ENCODE measurements around the gene PTPRE. TPM values are rescaled to one million over a fixed set of nuclear protein-coding genes. Genes with fewer than 3 reads are reported as not detected.

PTPRE gene
- polyA plus RNA-seq, 10 donors: 4.4 to 9.5 (median 6.5) TPM

DNA sequence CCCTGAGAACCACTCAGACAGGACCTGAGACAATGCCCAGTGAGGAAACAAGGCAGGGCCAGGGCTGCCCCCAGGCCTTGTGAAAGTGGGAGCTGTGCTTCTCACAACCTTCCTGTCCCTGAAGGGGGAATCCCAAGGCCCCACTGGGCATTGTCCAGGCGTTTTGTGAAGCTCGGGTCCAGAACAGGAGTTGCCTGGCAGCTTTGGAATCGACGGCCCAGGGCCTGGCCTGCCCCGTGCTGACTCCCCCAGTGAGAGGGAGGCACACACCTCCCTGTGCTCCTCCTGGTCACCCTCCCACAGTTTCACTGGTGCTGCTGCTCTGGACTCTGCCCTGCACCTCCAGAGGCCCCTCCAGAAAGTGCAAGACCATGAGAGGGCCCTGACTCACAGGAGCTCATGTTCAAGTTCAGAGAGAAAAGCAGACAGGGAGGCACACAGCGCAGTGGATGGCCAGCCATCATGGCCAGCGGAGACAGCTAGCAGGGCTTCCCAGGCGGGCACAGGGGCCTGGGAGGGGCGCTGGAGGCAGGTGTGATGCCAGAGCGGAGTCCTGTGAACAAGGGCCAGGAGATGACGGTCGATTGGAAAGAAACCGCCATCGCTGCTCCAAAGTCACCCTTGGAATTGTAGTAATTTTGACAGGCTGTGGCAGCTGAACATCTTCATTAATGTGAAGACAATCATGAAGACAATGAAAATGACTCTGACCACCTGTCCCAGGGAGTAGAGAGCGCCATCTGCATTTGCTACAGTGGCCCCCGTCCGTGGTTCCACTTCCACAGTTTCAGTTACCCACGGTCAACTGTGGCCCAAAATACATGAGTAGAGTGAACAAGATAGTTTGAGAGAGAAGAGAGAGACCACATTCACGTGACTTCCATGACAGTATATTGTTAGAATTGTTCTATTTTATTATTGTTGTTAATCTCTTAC, 115.6 kb downstream of the PTPRE start:
- DNase-seq: no peak

DNA sequence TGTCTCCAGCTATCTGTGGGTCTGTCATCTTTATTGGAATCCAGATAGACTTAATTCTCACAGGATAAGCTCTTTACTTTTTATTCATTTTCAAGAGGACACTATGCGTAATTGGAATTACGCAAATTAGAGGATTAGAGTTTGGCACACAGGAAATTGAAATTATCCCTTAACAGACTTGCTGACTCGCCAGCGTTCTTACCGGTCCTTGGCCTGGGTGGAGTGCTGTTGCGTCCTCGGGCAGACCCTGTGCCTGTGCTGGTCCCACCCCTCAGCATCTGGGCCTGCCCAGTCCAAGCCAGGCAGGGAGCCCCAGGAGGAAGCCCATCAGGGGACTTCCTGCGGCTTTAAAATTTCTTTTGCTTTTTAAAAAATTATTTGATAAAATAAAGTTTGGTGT, 117.5 kb downstream of the PTPRE start:
- no peak for DNase-seq

DNA sequence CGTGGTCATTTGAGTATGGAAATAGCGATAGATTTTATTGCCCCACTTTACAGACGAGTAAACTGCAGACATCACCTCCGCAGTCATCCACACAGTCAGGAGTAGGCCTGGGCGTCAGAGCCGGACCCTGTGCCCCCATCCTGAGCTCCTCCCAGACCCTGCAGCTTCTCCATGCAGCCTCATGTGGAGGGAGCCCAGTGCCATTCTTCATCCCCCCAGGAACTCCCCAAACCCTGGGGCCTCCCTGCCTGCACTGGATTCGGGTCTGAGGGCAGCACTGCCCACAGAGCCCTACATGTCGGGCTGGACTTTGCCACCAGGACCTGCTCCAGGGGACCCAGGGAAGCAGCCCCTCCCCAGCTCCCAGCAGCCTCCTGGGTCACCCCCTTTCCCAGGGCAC, 118.5 kb downstream of the PTPRE start:
- no peak for DNase-seq

DNA sequence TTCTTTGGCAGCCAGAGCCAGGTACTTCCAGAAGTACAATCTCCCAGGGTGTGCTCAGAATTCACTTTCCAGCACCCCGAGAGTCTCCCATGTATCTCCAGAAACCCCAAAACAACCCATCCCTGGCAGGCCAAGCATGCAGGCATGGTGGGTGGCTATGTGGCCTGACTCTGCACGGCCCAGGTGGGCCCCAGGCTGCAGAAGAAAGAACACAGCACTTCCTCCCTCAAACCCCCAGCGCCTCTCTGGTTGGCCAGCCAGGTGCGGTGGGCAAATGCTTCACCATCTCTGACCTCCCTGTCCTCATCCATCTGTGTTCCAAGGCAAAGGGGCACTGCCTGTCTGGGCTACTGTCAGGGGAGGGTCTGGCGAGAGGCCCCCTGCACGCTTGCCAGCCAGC, 119.0 kb downstream of the PTPRE start:
- DNase-seq: no peak

DNA sequence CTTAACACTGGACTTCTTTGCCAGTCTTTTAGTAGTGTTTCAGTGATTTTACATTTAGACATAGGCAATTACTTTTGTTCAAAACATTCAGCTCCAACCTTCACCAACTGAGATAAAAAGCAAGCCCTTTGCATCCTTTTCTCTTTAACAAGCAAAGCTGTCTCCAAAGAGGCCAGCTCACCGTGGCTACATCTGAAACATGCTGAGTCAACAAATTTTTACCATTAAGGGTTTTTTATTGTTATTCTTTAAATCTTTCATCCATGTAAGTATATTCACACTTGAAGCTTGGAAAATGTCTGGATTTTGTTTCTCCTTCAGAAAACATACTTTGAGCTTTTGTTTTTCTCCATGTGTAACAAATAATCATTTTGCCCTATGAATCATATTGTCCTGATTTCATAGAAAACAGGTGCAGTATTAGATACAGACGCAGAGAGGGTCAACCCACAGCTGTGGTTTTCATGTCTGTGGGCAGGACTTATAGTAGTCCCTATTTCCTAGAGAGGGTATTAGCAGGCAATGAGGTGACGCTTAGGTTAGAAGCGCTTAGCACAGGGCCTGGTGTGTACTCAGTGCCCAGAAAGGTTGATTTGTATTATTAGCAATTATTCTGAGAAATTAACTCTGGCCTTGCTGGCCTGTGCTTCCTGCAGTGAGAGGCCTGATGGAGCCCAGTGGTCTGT, 119.9 kb downstream of the PTPRE start:
- DNase-seq: no peak

DNA sequence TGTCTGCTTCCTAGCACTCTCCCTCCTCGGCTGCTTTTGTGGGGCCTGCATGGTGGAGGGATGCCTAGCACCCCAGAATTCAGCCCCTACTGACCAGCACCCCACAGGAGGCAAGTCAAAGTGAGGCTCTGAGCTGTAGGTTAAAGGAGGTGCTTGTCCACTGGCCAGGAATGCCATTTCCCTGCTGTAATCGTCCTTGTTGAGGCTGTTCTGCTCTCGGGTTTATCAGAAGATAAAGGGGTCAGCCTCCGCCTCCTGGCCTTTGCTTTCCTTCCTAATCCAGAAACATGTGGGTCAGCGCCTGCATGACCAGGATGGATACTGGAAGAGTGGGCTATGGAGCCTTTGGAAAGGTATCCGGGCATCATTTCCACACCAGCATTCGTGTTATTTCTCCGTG, 120.4 kb downstream of the PTPRE start:
- no peak for DNase-seq

DNA sequence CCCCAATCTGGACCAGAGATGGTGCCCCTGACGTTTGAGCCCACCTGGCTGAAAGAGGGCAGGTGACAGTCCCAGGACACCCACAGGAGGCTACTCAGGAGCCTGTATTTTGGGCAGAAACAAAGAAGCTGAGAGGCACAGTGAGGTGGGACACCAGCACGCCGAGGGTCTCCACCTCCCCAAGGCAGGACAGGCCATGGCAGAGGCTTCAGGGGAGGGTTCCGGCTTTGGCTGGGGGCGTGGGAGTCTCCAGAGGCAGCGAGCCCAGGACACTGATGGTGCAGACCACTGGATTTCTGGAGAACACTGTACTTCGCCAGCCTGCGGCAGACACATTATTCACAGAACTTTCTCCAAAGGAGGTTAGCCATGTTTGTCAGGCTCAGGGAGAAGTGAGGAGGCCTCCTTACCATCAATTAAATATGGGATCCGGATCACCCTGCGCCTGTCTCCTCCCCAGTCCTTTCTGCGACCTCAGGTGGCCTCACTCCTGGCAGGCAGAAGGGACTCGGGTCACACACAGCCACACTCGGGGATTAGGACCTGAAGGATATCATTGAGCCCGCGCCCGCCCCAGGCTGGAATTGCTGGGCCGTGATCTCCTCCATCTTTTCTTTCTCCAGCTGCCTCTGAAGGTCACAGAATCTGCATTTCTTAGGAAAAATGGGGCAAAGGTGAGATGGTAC, 121.1 kb downstream of the PTPRE start:
- DNase-seq: no peak

DNA sequence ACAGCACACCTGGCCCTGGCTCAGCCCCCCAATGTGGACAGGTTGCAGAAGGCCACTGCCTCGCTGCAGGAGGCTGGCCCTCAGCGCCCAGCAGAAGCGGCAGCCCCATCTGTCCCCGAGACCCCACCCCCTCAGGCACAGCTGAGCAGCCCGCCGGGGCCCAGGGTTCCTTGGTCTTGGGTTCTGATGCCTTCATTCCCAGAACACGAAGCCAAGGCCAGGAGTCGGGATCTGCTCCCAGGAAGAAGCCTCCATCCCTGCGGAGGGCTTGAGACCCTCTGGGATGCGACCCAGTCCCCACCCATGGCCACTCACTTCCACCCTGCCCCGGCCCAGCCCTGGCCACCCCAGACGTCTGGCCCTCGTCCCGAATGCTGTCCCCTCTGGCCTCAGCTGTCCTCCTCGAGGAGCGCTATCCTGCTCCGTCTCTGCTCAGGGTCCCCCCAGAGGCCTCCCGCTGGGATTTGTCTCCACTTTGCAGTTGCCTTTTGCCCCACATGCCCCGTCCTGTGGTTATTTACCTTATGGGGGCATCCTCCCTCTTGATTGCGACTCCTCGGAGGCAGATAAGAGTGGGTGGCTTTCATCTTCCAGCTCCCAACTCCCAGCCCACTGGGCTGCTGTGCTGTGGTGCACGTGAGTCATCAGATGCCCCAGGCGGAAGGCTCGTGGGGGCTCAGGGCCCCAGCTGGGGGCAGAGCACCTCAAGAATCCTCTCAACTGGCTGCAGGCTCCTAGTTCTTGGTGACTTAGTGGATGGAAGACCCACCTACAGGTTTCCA, 121.8 kb downstream of the PTPRE start:
- no peak for DNase-seq

DNA sequence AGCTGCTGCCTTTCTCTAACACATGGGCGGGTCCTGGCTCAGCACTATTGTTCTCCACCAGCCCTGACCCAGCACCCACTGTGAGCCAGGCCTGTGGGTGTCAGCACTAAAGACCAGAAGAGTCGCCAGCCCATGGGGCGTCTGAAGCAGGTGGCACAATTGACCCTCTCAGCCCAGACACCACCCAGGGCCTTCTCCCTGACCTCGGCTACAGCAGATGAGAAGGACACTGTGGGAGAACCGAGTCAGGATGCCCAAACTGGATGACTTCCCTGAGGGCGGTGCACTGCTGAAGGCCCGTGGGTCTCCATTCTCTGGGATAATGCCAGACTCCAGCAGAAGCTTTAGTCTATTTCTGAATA, 122.4 kb downstream of the PTPRE start:
- DNase-seq: no peak

DNA sequence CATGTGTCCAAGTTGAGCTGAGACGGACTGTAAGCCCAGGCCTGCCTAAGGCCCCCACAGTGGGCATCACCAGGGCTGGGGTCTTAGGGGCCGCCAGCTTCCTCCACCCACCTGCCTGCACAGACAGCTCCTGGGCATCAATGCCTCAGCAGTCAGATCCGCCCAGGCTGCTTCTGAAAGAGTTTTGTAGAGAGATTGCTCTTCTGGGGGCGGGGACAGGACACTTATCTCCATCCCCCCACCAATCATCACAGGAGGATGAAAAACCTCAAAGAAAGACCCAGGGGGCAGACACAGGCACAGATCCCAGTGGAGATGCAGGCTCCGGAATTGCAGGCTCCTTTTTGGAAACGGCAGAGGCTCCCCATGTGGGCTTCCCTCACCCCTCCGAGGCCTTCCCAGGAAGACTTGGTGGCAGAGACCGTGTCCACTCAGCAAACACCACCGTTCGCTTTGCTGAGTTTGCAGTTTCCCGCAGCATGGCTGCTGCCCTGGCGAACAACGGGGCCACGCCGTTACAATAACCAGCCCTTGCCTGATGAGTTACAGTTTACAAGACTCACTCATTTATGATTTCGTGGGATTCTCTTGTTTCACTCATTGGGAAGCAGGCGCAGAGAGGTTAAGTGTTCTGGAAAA, 122.9 kb downstream of the PTPRE start:
- DNase-seq: no peak

DNA sequence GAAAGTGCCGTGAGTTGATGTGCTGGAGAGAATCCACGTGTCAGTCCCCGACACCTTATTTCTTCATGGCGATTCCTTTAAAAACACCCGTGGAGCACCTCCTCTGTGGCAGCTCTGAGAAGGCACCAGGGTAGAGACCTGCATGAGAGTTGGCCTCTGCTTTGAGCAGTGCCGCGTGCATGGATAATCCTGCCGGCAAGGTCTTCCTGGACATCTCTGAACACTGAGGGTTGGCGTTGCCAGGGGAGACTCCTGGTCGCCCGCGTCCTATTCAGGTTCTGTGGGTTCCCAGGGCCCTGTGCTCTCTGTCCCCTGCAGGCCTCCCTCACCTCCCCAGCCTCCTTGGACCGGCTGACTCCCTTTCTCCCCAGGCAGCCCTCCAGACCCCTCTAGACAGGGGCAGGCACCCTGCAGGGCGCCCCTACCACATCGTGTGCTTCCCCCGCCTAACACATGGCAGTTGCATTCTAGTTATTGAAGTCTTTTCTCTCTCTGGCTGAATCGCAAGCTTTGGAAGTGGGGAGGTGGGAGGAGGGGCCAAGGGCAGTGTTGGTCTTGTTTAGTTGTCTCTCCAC, 123.7 kb downstream of the PTPRE start:
- DNase-seq: no peak

DNA sequence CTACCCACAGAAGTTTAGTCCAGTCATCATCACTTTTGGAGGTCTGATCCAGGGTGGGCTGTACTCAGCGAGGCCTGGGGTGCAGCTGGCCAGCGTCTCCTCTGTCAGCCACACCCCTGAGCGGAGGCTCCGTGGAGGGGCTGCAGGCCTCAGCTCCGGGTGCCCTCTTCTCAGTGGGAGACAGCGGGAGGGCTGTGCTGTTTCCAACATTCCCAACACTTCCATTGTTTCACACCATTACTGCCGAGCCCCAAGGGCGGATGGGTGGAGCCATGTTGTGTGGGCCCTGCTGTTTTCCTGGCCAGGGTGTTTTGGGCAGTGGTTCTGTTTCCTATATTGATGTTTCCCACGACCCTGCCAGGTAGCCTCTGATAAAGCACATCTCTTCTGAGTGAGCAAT, 124.3 kb downstream of the PTPRE start:
- DNase-seq: no peak

DNA sequence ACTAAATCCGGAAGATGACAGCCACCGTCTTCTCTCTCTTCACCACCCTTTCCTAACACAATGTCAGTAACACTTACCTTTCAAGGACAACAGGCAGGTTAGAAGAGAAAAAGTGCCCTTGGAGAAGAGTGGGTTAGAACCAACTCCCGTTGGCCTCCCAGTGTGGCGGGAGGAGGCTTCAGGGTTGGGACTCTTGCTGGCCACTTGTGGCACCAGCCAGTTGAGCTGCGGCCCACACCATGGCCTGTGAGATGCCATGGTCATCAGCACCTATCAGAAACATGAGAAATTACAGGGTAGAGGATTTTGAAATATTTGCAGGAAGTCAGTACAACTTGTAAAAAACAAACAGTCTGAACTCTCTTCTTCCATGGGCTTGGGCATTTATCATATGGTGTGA, 125.6 kb downstream of the PTPRE start:
- no peak for DNase-seq

DNA sequence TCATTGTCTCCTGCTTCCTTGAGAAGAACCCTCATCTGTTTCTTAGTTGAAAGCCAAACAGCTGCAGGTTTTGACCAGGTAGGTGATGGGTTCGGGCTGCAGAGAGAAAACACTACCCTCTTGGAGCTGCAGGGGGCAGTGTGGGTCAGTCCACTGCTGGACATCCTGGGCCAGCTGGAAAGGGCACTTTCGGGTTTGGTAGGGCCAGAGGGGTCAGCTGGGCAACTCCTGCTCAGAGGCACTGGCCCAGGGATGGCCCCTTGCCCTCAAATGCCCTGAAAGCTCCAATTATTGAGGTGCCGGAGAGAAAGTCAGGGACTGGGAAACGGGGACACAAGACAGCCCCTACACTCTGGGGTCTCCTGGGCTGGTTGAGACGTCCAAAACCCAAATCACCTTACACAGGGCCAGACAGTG, 128.7 kb downstream of the PTPRE start:
- DNase-seq: no peak

DNA sequence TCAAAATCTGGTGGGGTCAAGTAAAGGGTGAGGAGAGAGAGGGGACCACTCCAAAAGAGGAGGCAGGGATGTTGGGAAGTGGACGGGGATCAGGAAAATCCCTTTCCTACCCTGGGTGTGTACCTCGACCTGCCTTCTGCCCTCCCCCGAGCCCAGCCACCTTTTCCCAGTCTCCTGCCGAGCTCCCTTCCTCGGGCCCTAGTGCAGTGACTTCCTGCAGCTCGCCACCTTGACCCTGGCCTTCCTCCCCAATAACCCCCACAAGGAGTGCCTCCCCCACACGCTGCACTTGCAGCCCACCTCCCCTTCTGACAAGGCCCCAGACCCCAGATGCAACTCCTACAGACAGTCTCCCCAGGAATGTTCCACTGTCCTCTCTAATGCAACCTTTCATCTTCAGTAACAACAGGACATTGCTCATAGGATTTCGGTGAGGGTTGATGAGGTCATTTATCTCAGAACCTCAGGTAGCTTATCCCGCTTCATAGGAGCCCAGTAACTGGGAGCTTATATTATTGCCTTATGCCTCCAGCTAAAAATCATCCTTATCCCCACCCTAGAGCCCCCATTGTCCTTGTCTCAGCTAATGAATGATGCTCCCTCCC, 129.2 kb downstream of the PTPRE start:
- no peak for DNase-seq

DNA sequence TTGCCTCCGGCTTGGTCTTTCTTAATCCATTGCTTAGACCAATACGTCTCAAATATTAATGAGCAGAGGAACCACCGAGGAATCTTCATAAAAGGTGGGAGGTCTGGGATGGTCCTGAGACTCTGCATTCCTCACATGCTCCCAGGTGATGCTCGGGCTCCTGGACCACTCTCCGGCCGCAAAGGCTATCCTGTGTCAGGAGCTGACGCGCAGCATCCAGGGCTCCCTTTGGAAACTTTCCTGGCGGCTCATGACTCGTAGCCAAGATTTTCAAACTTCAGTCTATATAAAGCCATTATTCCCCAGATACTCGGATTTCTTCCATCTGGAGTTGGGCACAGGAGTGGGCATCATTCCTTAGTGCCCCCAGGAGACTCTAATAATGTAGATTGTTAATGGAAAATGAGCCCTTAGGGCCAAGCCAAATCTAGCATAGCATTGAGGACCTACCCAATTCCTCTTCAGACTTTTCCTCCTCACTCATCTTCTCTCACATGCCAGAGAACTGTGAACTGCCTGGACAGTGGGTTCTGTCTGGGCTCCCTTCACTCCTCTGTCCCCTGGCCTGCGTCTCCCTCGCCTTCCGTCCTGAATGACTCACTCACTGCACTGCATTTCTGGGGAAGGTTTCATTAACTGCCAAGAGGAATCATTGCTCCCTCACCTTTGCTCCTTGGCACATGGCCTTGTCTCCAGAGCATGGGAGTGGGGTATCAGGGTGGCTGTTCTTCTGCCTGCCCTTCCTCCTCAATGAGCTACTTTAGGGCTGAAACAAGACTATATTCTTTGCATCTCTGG, 130.0 kb downstream of the PTPRE start:
- DNase-seq: no peak

DNA sequence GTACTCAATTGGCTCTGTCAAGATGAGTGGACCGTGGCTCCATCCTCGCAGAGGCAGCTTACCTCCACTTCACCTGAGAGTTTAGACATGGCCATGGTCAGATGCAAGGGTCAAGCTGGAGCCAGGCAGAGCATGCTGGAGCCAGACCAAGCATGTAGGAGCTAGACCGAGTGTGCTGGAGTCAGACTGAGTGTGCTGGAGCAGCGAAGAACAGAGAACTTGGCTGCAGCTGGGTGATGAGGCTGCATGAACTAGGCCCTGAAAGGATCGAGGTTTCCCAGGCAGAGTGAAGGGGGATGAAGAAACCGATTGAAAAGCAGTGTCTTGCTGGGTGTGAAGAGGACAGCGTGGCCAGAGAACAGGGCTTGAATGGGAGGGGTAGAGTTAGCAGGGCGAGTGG, 133.2 kb downstream of the PTPRE start:
- no peak for DNase-seq

DNA sequence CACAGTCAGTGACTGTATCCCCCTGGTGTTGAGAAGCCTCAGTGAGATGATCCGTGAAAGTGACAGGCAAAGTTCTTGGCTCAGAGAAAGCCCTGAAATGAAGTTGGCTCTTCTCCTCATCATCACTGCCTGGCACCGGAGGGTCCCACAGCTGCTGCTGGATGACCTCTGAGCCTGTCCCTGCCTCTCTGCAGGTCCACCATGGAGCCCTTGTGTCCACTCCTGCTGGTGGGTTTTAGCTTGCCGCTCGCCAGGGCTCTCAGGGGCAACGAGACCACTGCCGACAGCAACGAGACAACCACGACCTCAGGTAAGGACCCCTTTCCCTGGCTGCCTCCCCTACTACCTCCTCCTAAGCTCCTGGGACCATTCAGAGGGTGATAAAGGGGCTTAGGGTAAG, 133.8 kb downstream of the PTPRE start:
- DNase-seq: no peak

DNA sequence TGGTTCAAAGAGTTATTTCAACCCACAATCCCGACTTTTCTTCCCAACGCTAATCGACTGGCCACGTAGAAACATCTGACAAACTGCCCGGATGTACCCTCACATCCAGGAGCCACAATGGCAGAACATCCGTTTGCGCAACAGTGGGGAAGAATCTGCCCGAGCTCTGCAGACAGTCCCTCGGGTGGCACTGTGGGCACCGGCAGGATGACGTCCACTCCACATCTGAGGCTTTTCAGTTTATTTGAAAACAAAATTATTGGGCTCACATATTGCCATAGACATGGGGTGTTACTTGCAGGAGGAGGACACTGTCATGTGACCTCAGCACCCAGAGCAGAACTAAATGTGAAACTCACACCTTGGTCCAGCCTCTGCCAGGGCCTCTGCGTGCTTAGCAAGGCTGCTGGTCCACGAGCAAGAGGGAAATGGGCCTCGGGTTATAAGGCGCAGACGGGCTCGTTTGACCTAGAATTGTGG, 135.3 kb downstream of the PTPRE start:
- DNase-seq: no peak
